GM23338 (cell line): Measurements from ENCODE around the gene SH3BP4. TPM values are rescaled to one million over a fixed set of nuclear protein-coding genes. Genes with fewer than 3 reads are reported as not detected.
A peak's percentile ranks its signal among the peaks of the same experiment; 100 is the strongest.

Source experiments
- ATAC-seq: fragments of 200-7000 bp; cut with Tn5 transposase; 3 replicates; pipeline ENCODE4 v1.9.1; 2020
- DNase-seq: peaks from one replicate; pipeline ENCODE4 v3.0.0-alpha.2; 2015; ENCODE audit warnings: low spot score
- H2AFZ ChIP-seq: fragments of 200-600 bp; sonication (generic); 2 replicates; pipeline ENCODE4 v1.8.0; 2016; ENCODE audit warnings: antibody characterized with exemption, mild to moderate bottlenecking, moderate library complexity
- H3F3A ChIP-seq: fragments of 200-600 bp; sonication (generic); replicated peaks from 2 replicates; pipeline ENCODE4 v1.8.0; 2017; ENCODE audit warnings: antibody characterized with exemption, mixed run types, low read depth
- H3K27ac ChIP-seq: fragments of 200-600 bp; sonication (generic); 2 replicates; pipeline ENCODE4 v1.6.1; 2016; ENCODE audit warnings: low read depth
- H3K27me3 ChIP-seq: fragments of 200-600 bp; sonication (generic); 2 replicates; pipeline ENCODE4 v1.8.0; 2016; ENCODE audit warnings: mild to moderate bottlenecking, mixed run types, moderate library complexity; ENCODE audit not compliant: insufficient read depth
- H3K36me3 ChIP-seq: fragments of 200-600 bp; sonication (generic); 2 replicates; pipeline ENCODE4 v1.8.0; 2016; ENCODE audit warnings: mild to moderate bottlenecking; ENCODE audit not compliant: insufficient read depth
- H3K4me1 ChIP-seq: fragments of 200-600 bp; sonication (generic); 2 replicates; pipeline ENCODE4 v1.8.0; 2016; ENCODE audit warnings: mild to moderate bottlenecking, moderate library complexity; ENCODE audit not compliant: insufficient read depth
- H3K4me2 ChIP-seq: fragments of 200-600 bp; sonication (generic); 2 replicates; pipeline ENCODE4 v1.7.1; 2017; ENCODE audit warnings: mixed run types
- H3K4me3 ChIP-seq: fragments of 200-600 bp; sonication (generic); 2 replicates; pipeline ENCODE4 v1.6.1; 2016; ENCODE audit warnings: mixed run types
- H3K79me2 ChIP-seq: fragments of 200-600 bp; sonication (generic); replicated peaks from 2 replicates; pipeline ENCODE4 v1.8.0; 2017; ENCODE audit warnings: mild to moderate bottlenecking; ENCODE audit not compliant: insufficient read depth
- H3K9me2 ChIP-seq: fragments of 200-600 bp; sonication (generic); 2 replicates; pipeline ENCODE4 v1.8.0; 2017; ENCODE audit not compliant: insufficient read depth
- H4K20me1 ChIP-seq: fragments of 200-600 bp; sonication (generic); replicated peaks from 2 replicates; pipeline ENCODE4 v1.8.0; 2017; ENCODE audit warnings: mild to moderate bottlenecking; ENCODE audit not compliant: insufficient read depth
- H3K27ac Mint-ChIP-seq: 2 replicates; pipeline ENCODE4 v1.8.0; 2020; ENCODE audit warnings: inconsistent platforms, mild to moderate bottlenecking, moderate library complexity, mixed read lengths
- H3K27me3 Mint-ChIP-seq: 3 replicates; pipeline ENCODE4 v1.8.0; 2022; ENCODE audit warnings: low read depth, mild to moderate bottlenecking, moderate library complexity, mixed read lengths, inconsistent platforms; ENCODE audit not compliant: insufficient read depth, poor library complexity
- H3K36me3 Mint-ChIP-seq: 3 replicates; pipeline ENCODE4 v1.8.0; 2021; ENCODE audit warnings: low read depth, mild to moderate bottlenecking, inconsistent platforms, moderate library complexity, mixed read lengths
- H3K4me1 Mint-ChIP-seq: 3 replicates; pipeline ENCODE4 v1.8.0; 2020; ENCODE audit warnings: mild to moderate bottlenecking, inconsistent platforms, mixed read lengths
- H3K4me3 Mint-ChIP-seq: 3 replicates; pipeline ENCODE4 v1.8.0; 2021; ENCODE audit warnings: moderate library complexity, mild to moderate bottlenecking, inconsistent platforms, mixed read lengths
- H3K9me3 Mint-ChIP-seq: 3 replicates; pipeline ENCODE4 v1.8.0; 2020; ENCODE audit warnings: moderate library complexity, mild to moderate bottlenecking, inconsistent platforms, mixed read lengths
- CREB1 ChIP-seq: fragments of 250-450 bp; sonication (Bioruptor Pico); IDR thresholded peaks from 2 replicates; pipeline ENCODE4 v1.5.0; 2020; ENCODE audit warnings: low read depth, mild to moderate bottlenecking, moderate library complexity
- EZH2phosphoT487 ChIP-seq: fragments of 200-600 bp; sonication (generic); IDR thresholded peaks from one replicate; pipeline ENCODE4 v1.8.1; 2018; ENCODE audit warnings: antibody characterized with exemption; ENCODE audit not compliant: unreplicated experiment
- JUNB ChIP-seq: IDR thresholded peaks from one replicate; pipeline ENCODE4 v1.6.1; 2016; ENCODE audit warnings: antibody characterized with exemption; ENCODE audit not compliant: unreplicated experiment
- NANOG ChIP-seq: IDR thresholded peaks from 2 replicates; pipeline ENCODE4 v1.6.1; 2016; ENCODE audit warnings: antibody characterized with exemption, borderline replicate concordance
- POLR2AphosphoS5 ChIP-seq: IDR thresholded peaks from 2 replicates; pipeline ENCODE4 v1.6.1; 2016; ENCODE audit warnings: antibody characterized with exemption, low read depth
- STAT1 ChIP-seq: IDR thresholded peaks from one replicate; pipeline ENCODE4 v1.6.1; 2016; ENCODE audit warnings: antibody characterized with exemption; ENCODE audit not compliant: unreplicated experiment
- ZNF114 ChIP-seq: fragments of 250-450 bp; sonication (Bioruptor Pico); IDR thresholded peaks from 2 replicates; pipeline ENCODE4 v1.5.0; 2020; ENCODE audit warnings: mild to moderate bottlenecking, moderate library complexity
- polyA plus RNA-seq: library from polyadenylated mRNA; unstranded; fragments of >200 nt; fragmentation: Nextera tagmentation; extraction: Ambion mirVana; gene quantifications from 2 replicates; pipeline ENCODE4 v1.2.1, GENCODE V29; 2016
- total RNA-seq: library from RNA; depleted of rRNA; stranded (reverse); fragments of >200 nt; shearing (Covaris generic); gene quantifications from 2 replicates; pipeline ENCODE4 v1.2.3, GENCODE V29; 2014
- TF ChIP-seq, protein P1 (sequence below), 2 experiments: fragments of 200-600 bp in 1 of 2; sonication (generic) in 1 of 2; conservative IDR thresholded peaks; 2 replicates each; pipeline versions ENCODE4 v1.5.1 to v1.6.1; 2016 to 2017; ENCODE audit warnings: antibody characterized with exemption in 2 of 2, low read depth in 2 of 2, mild to moderate bottlenecking in 2 of 2, moderate library complexity in 1 of 2
- TF ChIP-seq, protein P2 (sequence below): IDR thresholded peaks from 2 replicates; pipeline ENCODE4 v1.6.1; 2016; ENCODE audit warnings: antibody characterized with exemption
- TF ChIP-seq, protein P3 (sequence below): IDR thresholded peaks from one replicate; pipeline ENCODE4 v1.6.1; 2018; ENCODE audit warnings: antibody characterized with exemption; ENCODE audit not compliant: unreplicated experiment

Gene SH3BP4
- total and polyA plus RNA-seq, 2 experiments from 2014 or later = 15.6 to 50.9 TPM

DNA sequence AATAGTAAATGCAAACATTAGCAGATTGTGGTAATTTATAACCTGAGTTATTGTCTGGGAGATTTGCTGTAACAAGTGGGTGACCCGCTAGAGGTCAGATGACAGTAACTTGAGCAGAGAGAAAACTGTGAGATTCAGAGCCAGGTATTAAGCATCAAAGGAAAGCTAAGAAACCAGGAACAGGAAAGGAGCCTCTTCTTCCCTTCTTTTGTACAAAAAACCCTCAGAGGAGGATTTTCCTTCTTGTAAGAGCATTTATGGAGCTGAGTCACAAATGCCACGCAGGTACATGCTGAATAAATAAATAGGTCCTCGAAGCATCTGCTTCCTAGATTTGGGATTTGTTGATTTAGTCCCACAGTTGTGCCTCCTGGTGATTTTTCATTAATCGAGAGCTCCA lies 146.5 kb downstream of the SH3BP4 start:
- Mint-ChIP-seq H3K27ac (no peak overlapping the region), H3K27me3 (peaks cover 1% of the 10 kb centered on the region), H3K4me3 (no peak overlapping the region), H3K9me3 (no peaks in the 10 kb centered on the region), H3K4me1 (peaks cover 7% of the 10 kb centered on the region; the same call in 2 of the 3 replicates), H3K36me3 (no peaks in the 10 kb centered on the region)
- H3K4me1 ChIP-seq = no peaks in the 10 kb centered on the region
- peak; percentile 17 for DNase-seq
- H3K4me3 ChIP-seq = no peak overlapping the region
- H4K20me1 ChIP-seq = no peaks in the 10 kb centered on the region
- no peak overlapping the region for H3K27ac ChIP-seq
- H2AFZ ChIP-seq = peak overlapping the region; percentile 61; the same call in 1 of the 2 replicates
- H3K9me2 ChIP-seq = no peaks in the 10 kb centered on the region
- no peaks in the 10 kb centered on the region for H3K79me2 ChIP-seq
- no peaks in the 10 kb centered on the region for H3F3A ChIP-seq
- ATAC-seq = no peak
- H3K27me3 ChIP-seq = no peaks in the 10 kb centered on the region
- no peak for TF ChIP-seq EZH2phosphoT487
- TF ChIP-seq STAT1 = no peak
- TF ChIP-seq, protein P1, sequence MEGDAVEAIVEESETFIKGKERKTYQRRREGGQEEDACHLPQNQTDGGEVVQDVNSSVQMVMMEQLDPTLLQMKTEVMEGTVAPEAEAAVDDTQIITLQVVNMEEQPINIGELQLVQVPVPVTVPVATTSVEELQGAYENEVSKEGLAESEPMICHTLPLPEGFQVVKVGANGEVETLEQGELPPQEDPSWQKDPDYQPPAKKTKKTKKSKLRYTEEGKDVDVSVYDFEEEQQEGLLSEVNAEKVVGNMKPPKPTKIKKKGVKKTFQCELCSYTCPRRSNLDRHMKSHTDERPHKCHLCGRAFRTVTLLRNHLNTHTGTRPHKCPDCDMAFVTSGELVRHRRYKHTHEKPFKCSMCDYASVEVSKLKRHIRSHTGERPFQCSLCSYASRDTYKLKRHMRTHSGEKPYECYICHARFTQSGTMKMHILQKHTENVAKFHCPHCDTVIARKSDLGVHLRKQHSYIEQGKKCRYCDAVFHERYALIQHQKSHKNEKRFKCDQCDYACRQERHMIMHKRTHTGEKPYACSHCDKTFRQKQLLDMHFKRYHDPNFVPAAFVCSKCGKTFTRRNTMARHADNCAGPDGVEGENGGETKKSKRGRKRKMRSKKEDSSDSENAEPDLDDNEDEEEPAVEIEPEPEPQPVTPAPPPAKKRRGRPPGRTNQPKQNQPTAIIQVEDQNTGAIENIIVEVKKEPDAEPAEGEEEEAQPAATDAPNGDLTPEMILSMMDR (conservative IDR thresholded peaks at IDR 0.05; ENCODE audit: low read depth in 2 of 2) = no peak
- no peak for TF ChIP-seq POLR2AphosphoS5
- TF ChIP-seq, protein P2, sequence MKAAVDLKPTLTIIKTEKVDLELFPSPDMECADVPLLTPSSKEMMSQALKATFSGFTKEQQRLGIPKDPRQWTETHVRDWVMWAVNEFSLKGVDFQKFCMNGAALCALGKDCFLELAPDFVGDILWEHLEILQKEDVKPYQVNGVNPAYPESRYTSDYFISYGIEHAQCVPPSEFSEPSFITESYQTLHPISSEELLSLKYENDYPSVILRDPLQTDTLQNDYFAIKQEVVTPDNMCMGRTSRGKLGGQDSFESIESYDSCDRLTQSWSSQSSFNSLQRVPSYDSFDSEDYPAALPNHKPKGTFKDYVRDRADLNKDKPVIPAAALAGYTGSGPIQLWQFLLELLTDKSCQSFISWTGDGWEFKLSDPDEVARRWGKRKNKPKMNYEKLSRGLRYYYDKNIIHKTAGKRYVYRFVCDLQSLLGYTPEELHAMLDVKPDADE = no peak
- TF ChIP-seq NANOG = no peak
- TF ChIP-seq, protein P3, sequence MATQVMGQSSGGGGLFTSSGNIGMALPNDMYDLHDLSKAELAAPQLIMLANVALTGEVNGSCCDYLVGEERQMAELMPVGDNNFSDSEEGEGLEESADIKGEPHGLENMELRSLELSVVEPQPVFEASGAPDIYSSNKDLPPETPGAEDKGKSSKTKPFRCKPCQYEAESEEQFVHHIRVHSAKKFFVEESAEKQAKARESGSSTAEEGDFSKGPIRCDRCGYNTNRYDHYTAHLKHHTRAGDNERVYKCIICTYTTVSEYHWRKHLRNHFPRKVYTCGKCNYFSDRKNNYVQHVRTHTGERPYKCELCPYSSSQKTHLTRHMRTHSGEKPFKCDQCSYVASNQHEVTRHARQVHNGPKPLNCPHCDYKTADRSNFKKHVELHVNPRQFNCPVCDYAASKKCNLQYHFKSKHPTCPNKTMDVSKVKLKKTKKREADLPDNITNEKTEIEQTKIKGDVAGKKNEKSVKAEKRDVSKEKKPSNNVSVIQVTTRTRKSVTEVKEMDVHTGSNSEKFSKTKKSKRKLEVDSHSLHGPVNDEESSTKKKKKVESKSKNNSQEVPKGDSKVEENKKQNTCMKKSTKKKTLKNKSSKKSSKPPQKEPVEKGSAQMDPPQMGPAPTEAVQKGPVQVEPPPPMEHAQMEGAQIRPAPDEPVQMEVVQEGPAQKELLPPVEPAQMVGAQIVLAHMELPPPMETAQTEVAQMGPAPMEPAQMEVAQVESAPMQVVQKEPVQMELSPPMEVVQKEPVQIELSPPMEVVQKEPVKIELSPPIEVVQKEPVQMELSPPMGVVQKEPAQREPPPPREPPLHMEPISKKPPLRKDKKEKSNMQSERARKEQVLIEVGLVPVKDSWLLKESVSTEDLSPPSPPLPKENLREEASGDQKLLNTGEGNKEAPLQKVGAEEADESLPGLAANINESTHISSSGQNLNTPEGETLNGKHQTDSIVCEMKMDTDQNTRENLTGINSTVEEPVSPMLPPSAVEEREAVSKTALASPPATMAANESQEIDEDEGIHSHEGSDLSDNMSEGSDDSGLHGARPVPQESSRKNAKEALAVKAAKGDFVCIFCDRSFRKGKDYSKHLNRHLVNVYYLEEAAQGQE = no peak
- no peak for TF ChIP-seq ZNF114
- no peak for TF ChIP-seq JUNB
- TF ChIP-seq CREB1 (CRISPR knock-in tag) = no peak
- no peaks in the 10 kb centered on the region for H3K36me3 ChIP-seq
- H3K4me2 ChIP-seq = no peak overlapping the region
